ENCODE results near the gene SLAMF9.

DNA sequence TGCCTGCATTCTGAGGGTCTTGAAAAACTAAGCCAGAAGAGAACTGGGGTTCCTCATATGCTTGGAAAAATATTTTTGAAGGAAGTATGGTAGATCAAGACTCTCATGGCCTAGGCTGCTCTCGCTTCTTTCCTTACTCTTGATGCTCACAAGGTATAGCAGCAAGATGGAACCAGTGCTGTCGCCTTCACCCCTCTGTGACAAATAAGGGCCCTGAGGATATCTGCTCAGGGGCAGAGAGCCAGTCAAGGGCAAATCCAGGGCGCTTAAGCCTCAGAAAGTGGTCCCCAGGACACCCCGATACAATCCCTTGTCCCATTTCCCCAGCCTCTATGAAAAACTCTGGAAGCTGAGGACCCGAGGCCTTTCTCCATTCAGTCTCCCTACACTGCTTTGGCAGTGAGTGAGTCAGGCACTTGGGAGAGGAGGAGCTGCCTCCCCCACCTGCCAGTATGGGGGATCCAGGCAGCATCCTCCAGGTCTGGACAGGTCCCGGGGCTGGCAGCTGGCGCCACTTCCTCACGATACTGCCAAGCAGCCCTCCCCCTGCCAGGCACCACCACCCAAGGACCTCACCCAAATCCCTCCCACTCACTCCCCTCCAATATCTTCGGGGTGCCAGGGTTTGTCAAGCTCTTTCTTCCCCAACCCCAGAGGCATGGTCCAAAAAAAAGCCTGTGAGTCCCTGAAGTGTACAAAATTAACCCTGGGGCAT is 10.0 kb downstream of the SLAMF9 start:
- TF ChIP-seq, protein P1, sequence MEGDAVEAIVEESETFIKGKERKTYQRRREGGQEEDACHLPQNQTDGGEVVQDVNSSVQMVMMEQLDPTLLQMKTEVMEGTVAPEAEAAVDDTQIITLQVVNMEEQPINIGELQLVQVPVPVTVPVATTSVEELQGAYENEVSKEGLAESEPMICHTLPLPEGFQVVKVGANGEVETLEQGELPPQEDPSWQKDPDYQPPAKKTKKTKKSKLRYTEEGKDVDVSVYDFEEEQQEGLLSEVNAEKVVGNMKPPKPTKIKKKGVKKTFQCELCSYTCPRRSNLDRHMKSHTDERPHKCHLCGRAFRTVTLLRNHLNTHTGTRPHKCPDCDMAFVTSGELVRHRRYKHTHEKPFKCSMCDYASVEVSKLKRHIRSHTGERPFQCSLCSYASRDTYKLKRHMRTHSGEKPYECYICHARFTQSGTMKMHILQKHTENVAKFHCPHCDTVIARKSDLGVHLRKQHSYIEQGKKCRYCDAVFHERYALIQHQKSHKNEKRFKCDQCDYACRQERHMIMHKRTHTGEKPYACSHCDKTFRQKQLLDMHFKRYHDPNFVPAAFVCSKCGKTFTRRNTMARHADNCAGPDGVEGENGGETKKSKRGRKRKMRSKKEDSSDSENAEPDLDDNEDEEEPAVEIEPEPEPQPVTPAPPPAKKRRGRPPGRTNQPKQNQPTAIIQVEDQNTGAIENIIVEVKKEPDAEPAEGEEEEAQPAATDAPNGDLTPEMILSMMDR (conservative IDR thresholded peaks at IDR 0.05; ENCODE audit: low read length) = no peak
- no peak for TF ChIP-seq EZH2phosphoT487 (IDR thresholded peaks at IDR 0.05; ENCODE audit: borderline replicate concordance, low read depth, low read length)

Measured in OCI-LY7 (cell line).